CD14-positive monocyte (primary cell): Measurements from ENCODE around the gene FAM171A1. TPM values are rescaled to one million over a fixed set of nuclear protein-coding genes. Genes with fewer than 3 reads are reported as not detected.
A peak's percentile ranks its signal among the peaks of the same experiment; 100 is the strongest.

Experiments
- DNase-seq, 3 donors: peaks; one replicate each; pipeline ENCODE4 v3.0.0-alpha.2; 2011 to 2022
- H2AFZ ChIP-seq: 2 replicates; pipeline ENCODE4 v1.6.0; 2012; ENCODE audit warnings: mild to moderate bottlenecking, low read depth, low read length, inconsistent platforms; ENCODE audit not compliant: insufficient read depth, poor library complexity, severe bottlenecking
- H3K27ac ChIP-seq, 2 donors: 1 replicate in 1 of 2; 2 replicates in 1 of 2; pipeline ENCODE4 v1.5.1; 2012 to 2013; ENCODE audit warnings: low read length in 2 of 2, control low read depth in 1 of 2, inconsistent platforms in 1 of 2, low read depth in 1 of 2, mild to moderate bottlenecking in 1 of 2
- H3K27me3 ChIP-seq, 2 donors: one replicate each; pipeline versions ENCODE4 v1.6.0 to v1.6.1; 2011 to 2013; ENCODE audit warnings: low read length in 2 of 2; ENCODE audit not compliant: control insufficient read depth in 2 of 2, insufficient read depth in 2 of 2
- H3K36me3 ChIP-seq, 2 donors: replicated peaks in 1 of 2; 1 replicate in 1 of 2; 2 replicates in 1 of 2; pipeline versions ENCODE4 v1.5.1 to v1.6.1; 2012 to 2013; ENCODE audit warnings: low read length in 2 of 2, control low read depth in 1 of 2, inconsistent platforms in 1 of 2, mild to moderate bottlenecking in 1 of 2; ENCODE audit not compliant: insufficient read depth in 2 of 2, control insufficient read depth in 1 of 2
- H3K4me1 ChIP-seq, 2 donors: 1 replicate in 1 of 2; 2 replicates in 1 of 2; pipeline versions ENCODE4 v1.5.1 to v1.6.1; 2012 to 2013; ENCODE audit warnings: low read length in 2 of 2, control low read depth in 1 of 2, inconsistent platforms in 1 of 2, mild to moderate bottlenecking in 1 of 2, moderate library complexity in 1 of 2; ENCODE audit not compliant: insufficient read depth in 2 of 2, control insufficient read depth in 1 of 2
- H3K4me2 ChIP-seq: replicated peaks from 2 replicates; pipeline ENCODE3; 2012; ENCODE audit warnings: low read length, moderate library complexity, mild to moderate bottlenecking; ENCODE audit not compliant: poor library complexity, severe bottlenecking; ENCODE audit errors: extremely low read depth
- H3K4me3 ChIP-seq, 3 experiments: fragments of 200-600 bp in 1 of 3; sonication (generic) in 1 of 3; replicated peaks in 1 of 3; 1 replicate in 2 of 3; 2 replicates in 1 of 3; pipeline ENCODE4 v1.5.1; 2011 to 2013; ENCODE audit warnings: low read length in 3 of 3, mild to moderate bottlenecking in 3 of 3, control low read depth in 2 of 3, low read depth in 2 of 3, inconsistent platforms in 1 of 3, moderate library complexity in 1 of 3
- H3K79me2 ChIP-seq: 2 replicates; pipeline ENCODE4 v1.6.0; 2012; ENCODE audit warnings: mild to moderate bottlenecking, control low read depth, inconsistent platforms, low read length, moderate library complexity; ENCODE audit not compliant: insufficient read depth
- H3K9ac ChIP-seq: 2 replicates; pipeline ENCODE4 v1.6.0; 2017; ENCODE audit warnings: low read length, mild to moderate bottlenecking; ENCODE audit not compliant: insufficient read depth, poor library complexity, severe bottlenecking
- H3K9me3 ChIP-seq, 2 donors: replicated peaks in 1 of 2; 1 replicate in 1 of 2; 2 replicates in 1 of 2; pipeline versions ENCODE4 v1.5.1 to v1.6.1; 2012 to 2013; ENCODE audit warnings: low read length in 2 of 2, control low read depth in 1 of 2; ENCODE audit not compliant: control insufficient read depth in 1 of 2, insufficient read depth in 1 of 2
- H4K20me1 ChIP-seq: 2 replicates; pipeline ENCODE4 v1.6.0; 2012; ENCODE audit warnings: mild to moderate bottlenecking, low read length, control low read depth, moderate library complexity; ENCODE audit not compliant: insufficient read depth
- H3K27ac Mint-ChIP-seq, 7 donors: one replicate each; pipeline ENCODE4 v1.8.0; 2020; ENCODE audit warnings: mild to moderate bottlenecking in 7 of 7, mixed read lengths in 7 of 7, moderate library complexity in 6 of 7, inconsistent platforms in 2 of 7
- H3K27me3 Mint-ChIP-seq, 3 donors: one replicate each; pipeline ENCODE4 v1.8.0; 2021 to 2022; ENCODE audit warnings: low read depth in 3 of 3, mild to moderate bottlenecking in 3 of 3, mixed read lengths in 3 of 3, moderate library complexity in 3 of 3, inconsistent platforms in 1 of 3
- H3K36me3 Mint-ChIP-seq, 2 donors: one replicate each; pipeline ENCODE4 v1.8.0; 2020; ENCODE audit warnings: mixed read lengths in 2 of 2, inconsistent platforms in 1 of 2, mild to moderate bottlenecking in 1 of 2
- H3K4me1 Mint-ChIP-seq: one replicate; pipeline ENCODE4 v1.8.0; 2020; ENCODE audit warnings: mild to moderate bottlenecking, mixed read lengths
- H3K4me3 Mint-ChIP-seq, 2 donors: one replicate each; pipeline ENCODE4 v1.8.0; 2020; ENCODE audit warnings: mild to moderate bottlenecking in 2 of 2, mixed read lengths in 2 of 2, moderate library complexity in 1 of 2
- H3K9me3 Mint-ChIP-seq, 7 donors: one replicate each; pipeline ENCODE4 v1.8.0; 2020 to 2022; ENCODE audit warnings: mixed read lengths in 7 of 7, mild to moderate bottlenecking in 6 of 7, moderate library complexity in 6 of 7, inconsistent platforms in 2 of 7
- WGBS: methylation state at CpG from one replicate; pipeline ENCODE4 v1.1.5; 2013; ENCODE audit warnings: missing lambda C conversion rate; ENCODE audit not compliant: insufficient coverage; 5-methylcytosine and 5-hydroxymethylcytosine counted together
- intact Hi-C, 2 donors: fragments of 100-400 bp; cut with micrococcal nuclease; formaldehyde crosslinking; loops; one replicate each; pipeline versions ENCODE4 v1.15.0 to v1.15.1; 2023
- polyA plus RNA-seq, 3 donors: library from polyadenylated mRNA; depleted of rRNA in 1 of 3; unstranded in 2 of 3; stranded (reverse) in 1 of 3; fragments of 300-500 nt in 2 of 3; fragments of >200 nt in 1 of 3; fragmentation: Illumina TruSeq in 2 of 3; gene quantifications; 1 replicate in 2 of 3; 2 replicates in 1 of 3; pipeline ENCODE4 v1.2.3, GENCODE V29; 2012 to 2021
- TF ChIP-seq, protein P1 (sequence below): fragments of 200-600 bp; IDR thresholded peaks from one replicate; pipeline ENCODE4 v1.8.0; 2022; ENCODE audit warnings: antibody characterized with exemption, mild to moderate bottlenecking

FAM171A1 gene
- polyA plus RNA-seq, 3 donors, result not detected

GRCh38 chr10:15351099-15351820, 19.8 kb downstream of the FAM171A1 start:
- Histone ChIP-seq H3K36me3 (no peaks in the 10 kb centered on the region), H3K4me3 (no peak overlapping the region), H3K79me2 (no peaks in the 10 kb centered on the region), H3K9me3 (no peaks in the 10 kb centered on the region), H2AFZ (no peak overlapping the region), H3K4me1 (no peaks in the 10 kb centered on the region), H4K20me1 (no peaks in the 10 kb centered on the region), H3K27me3 (peaks cover 0 to 5% of the 10 kb centered on the region in 2 donors), H3K4me2 (no peak overlapping the region), H3K27ac (no peak overlapping the region), H3K9ac (no peak overlapping the region)
- Mint-ChIP-seq H3K4me1 (no peaks in the 10 kb centered on the region), H3K9me3 (peaks cover 0 to 3% (median 0%) of the 10 kb centered on the region in 7 donors), H3K4me3 (no peak overlapping the region), H3K27ac (no peak overlapping the region), H3K36me3 (no peaks in the 10 kb centered on the region), H3K27me3 (peaks cover 21 to 33% (median 24%) of the 10 kb centered on the region in 3 donors)
- no peak for DNase-seq
- TF ChIP-seq, protein P1, sequence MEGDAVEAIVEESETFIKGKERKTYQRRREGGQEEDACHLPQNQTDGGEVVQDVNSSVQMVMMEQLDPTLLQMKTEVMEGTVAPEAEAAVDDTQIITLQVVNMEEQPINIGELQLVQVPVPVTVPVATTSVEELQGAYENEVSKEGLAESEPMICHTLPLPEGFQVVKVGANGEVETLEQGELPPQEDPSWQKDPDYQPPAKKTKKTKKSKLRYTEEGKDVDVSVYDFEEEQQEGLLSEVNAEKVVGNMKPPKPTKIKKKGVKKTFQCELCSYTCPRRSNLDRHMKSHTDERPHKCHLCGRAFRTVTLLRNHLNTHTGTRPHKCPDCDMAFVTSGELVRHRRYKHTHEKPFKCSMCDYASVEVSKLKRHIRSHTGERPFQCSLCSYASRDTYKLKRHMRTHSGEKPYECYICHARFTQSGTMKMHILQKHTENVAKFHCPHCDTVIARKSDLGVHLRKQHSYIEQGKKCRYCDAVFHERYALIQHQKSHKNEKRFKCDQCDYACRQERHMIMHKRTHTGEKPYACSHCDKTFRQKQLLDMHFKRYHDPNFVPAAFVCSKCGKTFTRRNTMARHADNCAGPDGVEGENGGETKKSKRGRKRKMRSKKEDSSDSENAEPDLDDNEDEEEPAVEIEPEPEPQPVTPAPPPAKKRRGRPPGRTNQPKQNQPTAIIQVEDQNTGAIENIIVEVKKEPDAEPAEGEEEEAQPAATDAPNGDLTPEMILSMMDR, result no peak
- intact Hi-C loops, result no loop called here
- WGBS, result 100% methylated on average over 1 of the region's 12 CpGs

DNA sequence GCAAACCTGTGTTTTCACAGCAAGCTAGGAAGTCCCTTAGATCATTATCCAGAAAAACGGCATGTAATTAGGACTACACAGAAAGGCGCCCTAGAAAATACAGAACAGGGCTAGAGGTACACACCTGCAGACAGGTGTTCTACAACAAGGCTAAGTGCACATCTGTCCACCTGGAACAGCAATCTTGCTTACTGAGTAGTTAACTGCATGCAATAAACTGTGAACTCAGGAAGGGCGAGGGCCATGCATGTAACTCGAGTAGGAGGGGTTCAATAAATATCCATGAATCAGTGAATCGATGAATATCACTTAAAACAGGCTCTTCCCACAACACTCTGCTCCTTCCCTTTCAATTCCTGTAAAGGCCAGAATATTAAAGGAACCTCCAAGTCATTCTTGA, 22.0 kb downstream of the FAM171A1 start:
- Mint-ChIP-seq H3K9me3 (peaks cover 0 to 3% (median 0%) of the 10 kb centered on the region in 7 donors), H3K27ac (peak overlapping the region in 1 of 7 donors; percentile 72), H3K4me3 (no peak overlapping the region), H3K27me3 (peaks cover 25 to 43% (median 28%) of the 10 kb centered on the region in 3 donors), H3K4me1 (peaks cover 10% of the 10 kb centered on the region), H3K36me3 (no peaks in the 10 kb centered on the region)
- H2AFZ ChIP-seq, result no peak overlapping the region
- TF ChIP-seq, protein P1, result no peak
- no peak overlapping the region for H3K4me3 ChIP-seq
- DNase-seq, result no peak
- no peak overlapping the region for H3K4me2 ChIP-seq
- H4K20me1 ChIP-seq, result no peaks in the 10 kb centered on the region
- peaks cover 0 to 7% of the 10 kb centered on the region in 2 donors for H3K4me1 ChIP-seq
- H3K9ac ChIP-seq, result no peak overlapping the region
- H3K79me2 ChIP-seq, result no peaks in the 10 kb centered on the region
- no peak overlapping the region for H3K27ac ChIP-seq
- intact Hi-C loops, result no loop called here
- WGBS, result 86% methylated on average over 4 of the region's 5 CpGs
- no peaks in the 10 kb centered on the region for H3K36me3 ChIP-seq
- H3K27me3 ChIP-seq, result peaks cover 0 to 5% of the 10 kb centered on the region in 2 donors
- no peaks in the 10 kb centered on the region for H3K9me3 ChIP-seq
